Esophagus muscularis mucosa (tissue), 4 donors: ENCODE data around the gene ANTXRL. TPM values are rescaled to one million over a fixed set of nuclear protein-coding genes. Genes with fewer than 3 reads are reported as not detected.
"Not testable (repeated sequence)": the region's sequence is repeated elsewhere in the genome, so short reads cannot be mapped to it uniquely, and the experiment has no call there.

ENCODE experiments used
- DNase-seq: peaks from one replicate; pipeline ENCODE4 v3.0.0-alpha.2; 2017; ENCODE audit errors: extremely low spot score
- H3K27ac ChIP-seq, 4 donors: fragments of 200-600 bp; sonication (generic); replicated peaks in 1 of 4; 1 replicate in 3 of 4; 2 replicates in 1 of 4; pipeline ENCODE4 v1.5.1; 2016 to 2019; ENCODE audit warnings: mild to moderate bottlenecking in 1 of 4
- H3K27me3 ChIP-seq, 4 donors: fragments of 200-600 bp; sonication (generic); one replicate each; pipeline versions ENCODE4 v1.5.1 to v1.6.0; 2016 to 2019
- H3K36me3 ChIP-seq, 4 donors: fragments of 200-600 bp; sonication (generic); one replicate each; pipeline ENCODE4 v1.5.1; 2016 to 2019
- H3K4me1 ChIP-seq, 4 donors: fragments of 200-600 bp; sonication (generic); one replicate each; pipeline ENCODE4 v1.5.1; 2016 to 2019
- H3K4me3 ChIP-seq, 4 donors: fragments of 200-600 bp; sonication (generic); 1 replicate in 2 of 4; 2 replicates in 2 of 4; pipeline ENCODE4 v1.5.1; 2016 to 2019; ENCODE audit warnings: mild to moderate bottlenecking in 4 of 4, moderate library complexity in 1 of 4
- H3K9me3 ChIP-seq, 4 donors: fragments of 200-600 bp; sonication (generic); 1 replicate in 3 of 4; 2 replicates in 1 of 4; pipeline ENCODE4 v1.5.1; 2016 to 2019
- CTCF ChIP-seq, 3 experiments: fragments of 200-600 bp in 2 of 3; fragments of 450-650 bp in 1 of 3; sonication (generic) in 2 of 3; IDR thresholded peaks; one replicate each; pipeline ENCODE4 v1.5.1; 2017 to 2019; ENCODE audit warnings: antibody characterized with exemption in 3 of 3, mild to moderate bottlenecking in 2 of 3, moderate library complexity in 1 of 3
- EP300 ChIP-seq: sonication (generic); formaldehyde crosslinking; IDR thresholded peaks from one replicate; pipeline ENCODE4 v1.6.1; 2017; ENCODE audit warnings: antibody characterized with exemption
- POLR2A ChIP-seq: fragments of 450-650 bp; IDR thresholded peaks from one replicate; pipeline ENCODE4 v1.6.1; 2017; ENCODE audit warnings: antibody characterized with exemption, moderate library complexity, mild to moderate bottlenecking, low read depth
- POLR2AphosphoS5 ChIP-seq, 2 donors: sonication (generic); formaldehyde crosslinking; IDR thresholded peaks; one replicate each; pipeline ENCODE4 v1.6.1; 2017; ENCODE audit warnings: antibody characterized with exemption in 2 of 2
- WGBS: methylation state at CpG from one replicate; pipeline ENCODE4 v1.1.5; 2018; 5-methylcytosine and 5-hydroxymethylcytosine counted together
- intact Hi-C: fragments of 100-400 bp; cut with DNase I; formaldehyde crosslinking; loops from one replicate; pipeline ENCODE4 v1.15.1; 2023
- total RNA-seq, 4 donors: library from RNA; depleted of rRNA; stranded (reverse); fragments of >200 nt; gene quantifications; one replicate each; pipeline versions ENCODE4 v1.1.0 to v1.2.1, GENCODE V29; 2016

The ANTXRL gene
- total RNA-seq, 4 donors from 2014 or later: not detected

DNA sequence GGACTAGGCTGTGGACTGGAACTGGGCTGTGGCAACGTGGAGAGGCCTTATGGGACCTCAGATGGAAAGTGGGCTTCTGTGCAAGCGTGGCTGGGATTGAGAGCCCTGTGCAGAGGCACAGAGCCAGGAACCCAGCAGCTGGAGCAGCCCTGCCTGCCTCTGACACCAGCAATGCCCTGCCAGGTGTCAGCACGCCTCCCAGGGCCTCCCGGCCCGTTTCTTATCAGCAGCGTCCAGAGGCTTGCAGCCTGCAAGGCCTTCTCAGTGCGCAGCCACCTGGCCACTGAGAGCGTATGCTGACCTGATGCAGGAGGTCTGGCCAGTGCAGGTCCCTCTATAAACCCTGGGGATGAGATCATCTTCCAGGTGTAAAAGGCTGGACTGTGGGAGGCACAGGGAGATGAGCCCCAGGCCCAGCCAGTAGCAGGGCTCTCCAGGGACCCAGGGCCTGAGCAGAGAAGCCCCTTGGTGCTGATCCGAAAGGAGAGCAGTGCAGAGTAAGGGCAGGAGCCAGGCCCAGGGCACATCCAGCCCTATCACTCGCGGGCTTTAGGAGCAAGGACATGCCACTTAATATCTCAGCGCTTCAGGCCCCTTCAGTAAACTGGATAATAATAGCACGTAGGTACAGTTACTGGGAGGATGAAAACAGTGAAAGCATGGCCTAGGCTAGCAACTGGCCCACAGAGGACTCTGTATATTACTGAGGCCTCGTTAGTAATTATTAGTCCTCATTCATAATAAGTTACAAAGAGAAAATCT lies 38.8 kb upstream of the ANTXRL start:
- no peaks in the 10 kb centered on the region for H3K36me3 ChIP-seq
- TF ChIP-seq POLR2A: no peak
- TF ChIP-seq POLR2AphosphoS5 (IDR thresholded peaks at IDR 0.05): no peak
- TF ChIP-seq EP300: no peak
- TF ChIP-seq CTCF (IDR thresholded peaks at IDR 0.05): no peak
- H3K4me3 ChIP-seq: no peak overlapping the region
- intact Hi-C loops: no loop called here
- no peaks in the 10 kb centered on the region for H3K27me3 ChIP-seq
- H3K27ac ChIP-seq: no peak overlapping the region
- DNase-seq: peak; percentile 64
- no peaks in the 10 kb centered on the region for H3K4me1 ChIP-seq
- WGBS: 78% methylated on average over 10 of the region's 14 CpGs
- no peaks in the 10 kb centered on the region for H3K9me3 ChIP-seq

- H3K4me1 ChIP-seq: no peaks in the 10 kb centered on the region
- peak; percentile 78 for DNase-seq
- no peaks in the 10 kb centered on the region for H3K27me3 ChIP-seq
- H3K27ac ChIP-seq: no peak overlapping the region
- 68% methylated on average over 9 of the region's 10 CpGs for WGBS
- H3K9me3 ChIP-seq: no peaks in the 10 kb centered on the region
- TF ChIP-seq POLR2AphosphoS5 (IDR thresholded peaks at IDR 0.05) (no peak), CTCF (IDR thresholded peaks at IDR 0.05) (no peak), POLR2A (no peak), EP300 (no peak)
- intact Hi-C loops: no loop called here
- no peaks in the 10 kb centered on the region for H3K36me3 ChIP-seq
- H3K4me3 ChIP-seq: no peak overlapping the region
These were observed 38.1 kb upstream of the ANTXRL start for GRCh38 chr10:46248651-46249146.

- H3K4me3 ChIP-seq: not testable (repeated sequence)
- WGBS: no CpG with 5 or more reads among the region's 9 CpGs
These were observed 37.0 kb upstream of the ANTXRL start for GRCh38 chr10:46249617-46250344.

DNA sequence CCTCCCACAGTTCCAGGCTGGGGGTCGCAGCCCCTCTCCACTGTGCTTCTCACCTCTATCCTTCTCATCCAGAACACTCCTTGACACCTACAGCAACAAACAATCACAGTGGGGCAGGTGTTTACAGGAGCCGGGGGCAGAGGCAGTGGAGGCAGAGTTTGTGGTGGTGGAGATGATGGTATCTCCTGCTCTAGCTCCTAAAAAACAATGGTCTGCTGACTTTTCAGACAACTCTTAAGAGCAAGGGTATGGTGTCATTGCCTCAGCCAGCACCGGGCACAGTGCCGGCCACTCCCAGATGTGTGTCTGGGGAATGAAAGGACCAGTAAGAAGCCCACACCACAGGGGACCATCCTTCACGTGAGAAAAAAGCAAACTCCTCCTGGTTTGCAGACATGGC lies 36.3 kb upstream of the ANTXRL start:
- Histone ChIP-seq H3K27me3 (no peaks in the 10 kb centered on the region), H3K4me3 (no peak overlapping the region), H3K27ac (no peak overlapping the region), H3K9me3 (no peaks in the 10 kb centered on the region), H3K36me3 (no peaks in the 10 kb centered on the region), H3K4me1 (peaks cover 0 to under 1% (median 0%) of the 10 kb centered on the region in 4 donors)
- WGBS: 80% methylated on average over 5 of the region's 5 CpGs
- intact Hi-C loops: no loop called here
- no peak for TF ChIP-seq CTCF (IDR thresholded peaks at IDR 0.05)
- no peak for TF ChIP-seq POLR2A
- no peak for TF ChIP-seq EP300
- TF ChIP-seq POLR2AphosphoS5 (IDR thresholded peaks at IDR 0.05): no peak
- peak; percentile 42 for DNase-seq

More at GRCh38 chr10:46249617-46250344, 37.0 kb upstream of the ANTXRL start:
- H3K27me3 ChIP-seq, H3K36me3 ChIP-seq, H3K9me3 ChIP-seq, H3K27ac ChIP-seq, H3K4me1 ChIP-seq, intact Hi-C loops: not testable (repeated sequence)
- DNase-seq: peak; percentile 77
